HG03280 (cell line): ENCODE results near the gene AQP2.
"Not testable (repeated sequence)": the region's sequence is repeated elsewhere in the genome, so short reads cannot be mapped to it uniquely, and the experiment has no call there.

Source experiments
- ATAC-seq: cut with Tn5 transposase; IDR thresholded peaks from one replicate; pipeline ENCODE4 v1.9.1; 2021; ENCODE audit warnings: mild to moderate bottlenecking, moderate library complexity; ENCODE audit not compliant: unreplicated experiment

Gene AQP2

DNA sequence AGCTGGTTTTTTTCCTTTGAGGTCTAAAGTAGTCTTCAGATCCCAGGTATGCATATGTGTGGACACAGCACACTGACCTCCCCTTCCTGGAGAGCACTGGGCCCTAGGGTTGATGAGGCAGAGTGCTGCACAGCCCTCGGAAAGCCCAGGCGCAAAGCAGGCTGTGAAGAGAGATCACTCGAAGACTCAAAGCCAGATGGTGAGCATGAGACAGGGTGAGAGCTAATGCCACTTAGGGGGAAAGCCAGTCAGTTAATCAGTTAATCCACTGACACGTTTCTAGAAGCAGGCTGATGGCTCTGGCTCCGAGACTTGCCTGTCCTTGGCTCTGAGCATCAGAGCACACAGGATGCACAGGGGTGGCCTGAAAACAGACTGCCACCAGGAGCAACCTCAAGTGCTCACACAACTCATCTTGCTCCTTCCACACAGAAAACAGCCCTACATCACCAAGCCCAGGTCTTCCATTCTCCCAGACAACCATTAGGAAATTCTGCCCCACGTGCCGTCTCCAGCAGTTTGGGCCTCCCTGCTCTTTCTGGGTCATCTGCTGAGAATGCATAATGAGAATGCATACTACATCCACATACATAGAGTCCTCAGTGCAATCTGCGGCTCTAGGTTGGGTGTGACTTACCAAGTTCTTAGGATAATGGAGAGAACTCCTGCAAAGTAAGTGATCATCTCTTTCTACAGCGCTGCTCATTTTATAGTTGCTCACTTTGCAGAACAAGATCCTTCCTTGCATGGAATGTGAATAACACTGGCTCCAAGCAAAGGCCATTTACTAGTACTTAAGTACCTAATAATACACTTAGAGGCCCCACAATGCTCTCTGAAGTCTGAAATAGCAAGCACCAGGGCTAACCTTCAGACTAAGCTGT, 34.2 kb downstream of the AQP2 start:
- ATAC-seq, result no peak

DNA sequence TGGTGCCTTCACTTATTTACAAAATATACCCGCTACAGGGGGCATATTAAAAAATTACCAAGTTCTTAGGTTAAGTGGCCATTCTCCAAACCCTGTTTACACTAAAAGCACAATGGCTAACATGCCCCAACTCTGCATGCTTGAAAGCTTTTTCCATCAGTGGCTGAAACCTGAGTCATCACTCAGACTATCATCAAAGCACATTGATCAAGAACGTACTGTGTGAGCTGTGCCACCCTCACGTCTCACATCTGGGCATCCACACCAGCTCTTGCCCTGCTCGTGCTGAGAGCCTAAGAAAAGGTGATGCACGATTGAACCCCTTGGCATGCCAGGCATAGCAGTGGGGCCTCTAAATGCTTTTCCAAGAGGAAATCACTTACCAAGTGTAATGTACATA, 35.4 kb downstream of the AQP2 start:
- no peak for ATAC-seq

DNA sequence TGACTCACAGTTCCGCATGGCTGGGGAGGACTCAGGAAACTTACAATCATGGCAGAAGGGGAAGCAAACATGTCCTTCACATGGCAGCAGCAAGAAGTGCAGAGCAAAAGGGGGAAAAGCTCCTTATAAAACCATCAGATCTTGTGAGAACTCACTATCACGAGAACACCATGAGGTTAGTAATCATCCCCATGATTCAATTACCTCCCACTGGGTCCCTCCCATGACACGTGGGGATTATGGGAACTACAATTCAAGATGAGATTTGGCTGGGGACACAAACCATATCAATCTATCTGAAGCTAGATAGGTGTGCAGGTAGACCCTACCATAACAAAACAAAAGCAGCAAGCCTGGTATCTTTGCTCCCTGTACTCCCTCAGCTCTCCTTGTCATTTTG, 35.9 kb downstream of the AQP2 start:
- not testable (repeated sequence) for ATAC-seq

DNA sequence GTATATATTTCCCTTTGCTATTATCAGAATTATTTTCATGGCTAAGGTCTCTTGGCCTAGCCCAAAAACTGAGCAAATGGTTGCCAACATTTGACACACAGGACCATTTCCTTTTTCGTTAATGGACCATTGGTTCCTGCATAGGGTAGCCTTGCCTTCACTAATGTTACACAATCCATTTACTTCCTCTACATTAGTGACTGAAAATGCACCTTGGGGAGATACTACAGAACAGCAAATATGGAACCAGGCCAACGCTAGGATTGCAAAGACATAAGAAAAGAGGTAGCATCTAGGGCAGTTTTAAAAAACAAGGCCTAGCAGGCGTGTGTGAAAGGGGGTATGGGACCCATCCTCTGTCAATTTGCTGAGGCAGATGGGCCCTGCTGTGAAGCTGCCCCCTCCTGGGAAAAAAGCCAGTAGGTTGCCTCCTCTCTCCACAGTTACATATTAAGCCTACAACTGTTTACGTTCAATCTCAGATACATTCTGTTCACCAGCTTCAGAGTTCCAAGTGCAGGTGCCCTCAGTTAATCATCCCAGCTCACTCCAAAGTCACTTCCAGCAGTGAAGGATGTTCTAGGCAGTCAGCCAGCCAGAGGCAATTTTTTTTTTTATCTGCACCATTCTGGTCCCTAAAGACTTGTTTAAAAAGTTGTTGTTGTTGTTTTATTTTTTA, 37.2 kb downstream of the AQP2 start:
- no peak for ATAC-seq

DNA sequence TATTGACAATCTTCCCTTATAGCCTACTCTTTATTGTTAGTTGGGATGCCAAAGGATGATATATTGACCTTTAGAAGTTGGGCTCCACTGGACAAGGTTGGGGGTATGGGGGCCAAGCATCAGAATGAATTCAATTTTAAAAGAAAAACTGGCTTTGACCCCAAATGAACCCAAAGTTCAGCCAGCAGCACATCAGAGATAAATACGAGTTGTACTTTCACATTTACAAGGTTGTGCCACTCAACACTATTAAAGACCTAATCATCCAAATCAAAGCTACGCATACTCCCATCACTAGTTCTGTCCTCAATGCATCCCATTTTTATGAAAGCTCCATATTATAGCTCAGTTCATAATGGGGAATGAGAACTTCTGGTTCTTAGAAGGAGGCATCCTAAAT, 38.9 kb downstream of the AQP2 start:
- not testable (repeated sequence) for ATAC-seq

DNA sequence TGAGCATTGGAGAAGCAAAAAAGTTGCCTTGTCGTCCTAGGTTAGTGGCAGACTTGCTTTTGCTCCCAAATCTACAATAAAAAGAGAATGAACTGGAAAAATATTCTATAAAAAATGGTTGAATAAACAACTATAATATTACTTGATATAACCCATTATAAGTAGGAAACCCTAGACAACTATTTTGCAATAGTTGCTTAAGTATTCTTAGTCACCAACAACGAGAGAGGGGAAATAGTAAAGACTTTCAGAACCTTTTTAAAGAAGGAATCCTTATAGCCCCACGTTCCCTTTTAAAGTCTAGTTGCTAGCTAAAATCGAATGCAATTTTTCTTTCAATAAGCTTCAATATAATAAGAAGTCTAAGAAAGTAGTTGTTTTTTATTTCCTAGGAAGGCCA, 39.7 kb downstream of the AQP2 start:
- ATAC-seq, result no peak

DNA sequence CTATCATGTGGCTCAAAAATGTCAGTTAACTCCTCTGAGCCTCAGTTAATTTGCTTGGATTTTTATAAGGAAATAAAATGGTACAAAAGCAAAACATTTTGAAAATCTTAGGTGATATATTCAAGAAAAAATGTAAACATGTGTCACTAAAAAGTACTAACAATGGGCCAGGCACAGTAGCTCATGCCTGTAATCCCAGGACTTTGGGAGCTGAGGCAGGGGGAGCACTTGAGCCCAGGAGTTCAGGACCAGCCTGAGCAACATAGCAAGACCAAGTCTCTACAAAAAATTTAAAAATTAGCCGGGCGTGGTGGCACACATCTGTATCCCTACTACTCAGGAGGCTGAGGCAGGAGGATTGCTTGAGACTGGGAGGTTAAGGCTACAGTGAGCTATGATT, 47.9 kb downstream of the AQP2 start:
- no peak for ATAC-seq

DNA sequence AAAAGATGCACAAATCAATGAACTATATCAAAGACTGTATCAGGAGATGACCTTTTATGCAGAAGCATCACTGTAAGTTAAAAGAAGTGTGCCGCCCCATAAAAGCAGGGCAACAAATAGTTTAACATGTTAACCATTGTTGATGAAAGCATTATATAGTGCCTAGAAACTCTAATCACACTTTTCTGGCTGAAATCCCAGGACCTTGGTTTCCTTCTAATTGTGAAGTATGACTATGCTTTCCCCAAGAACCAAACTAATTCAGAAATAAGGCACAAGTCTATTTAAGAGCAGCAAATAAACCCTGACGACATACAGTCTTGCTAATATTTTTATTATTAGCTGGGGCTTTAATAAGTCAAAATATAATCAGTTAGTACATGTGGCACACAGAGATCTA, 53.1 kb downstream of the AQP2 start:
- no peak for ATAC-seq

DNA sequence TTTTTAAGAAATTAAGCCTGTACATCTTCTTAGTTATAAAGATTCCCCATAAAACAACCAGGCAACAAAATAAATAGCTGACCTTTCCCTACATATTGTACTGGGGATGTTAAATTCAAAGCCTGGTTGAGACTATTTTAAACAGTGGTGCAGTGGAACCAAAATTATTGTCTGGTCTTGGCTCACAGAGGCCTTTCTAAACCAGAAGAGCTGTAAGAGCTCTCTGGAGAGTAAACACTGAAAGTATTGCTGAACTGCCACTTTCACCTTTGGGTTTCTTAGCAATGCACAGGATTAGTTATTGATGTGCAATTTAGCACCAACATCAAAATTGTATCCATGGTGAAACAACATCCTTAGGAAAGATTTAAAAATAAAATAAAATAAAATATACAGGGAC, 54.2 kb downstream of the AQP2 start:
- no peak for ATAC-seq

DNA sequence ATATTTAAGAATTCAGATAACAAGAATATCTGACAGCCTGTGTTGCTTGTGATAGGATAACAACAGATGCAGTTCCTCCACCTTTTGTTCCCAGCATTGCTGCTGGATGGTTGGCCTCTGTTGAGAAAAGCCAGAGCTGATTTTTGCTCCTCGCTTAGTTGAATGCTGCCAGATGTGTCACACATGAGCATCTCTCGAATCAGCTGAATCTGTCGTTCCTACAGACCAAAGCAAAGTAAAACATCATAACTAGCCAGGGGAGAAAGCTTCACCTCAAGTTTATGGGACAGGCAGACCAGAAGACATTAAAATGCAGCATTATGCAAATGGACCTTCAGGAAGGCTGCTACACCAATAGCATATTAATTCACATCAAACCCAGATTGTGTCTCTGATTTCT, 54.6 kb downstream of the AQP2 start:
- no peak for ATAC-seq

DNA sequence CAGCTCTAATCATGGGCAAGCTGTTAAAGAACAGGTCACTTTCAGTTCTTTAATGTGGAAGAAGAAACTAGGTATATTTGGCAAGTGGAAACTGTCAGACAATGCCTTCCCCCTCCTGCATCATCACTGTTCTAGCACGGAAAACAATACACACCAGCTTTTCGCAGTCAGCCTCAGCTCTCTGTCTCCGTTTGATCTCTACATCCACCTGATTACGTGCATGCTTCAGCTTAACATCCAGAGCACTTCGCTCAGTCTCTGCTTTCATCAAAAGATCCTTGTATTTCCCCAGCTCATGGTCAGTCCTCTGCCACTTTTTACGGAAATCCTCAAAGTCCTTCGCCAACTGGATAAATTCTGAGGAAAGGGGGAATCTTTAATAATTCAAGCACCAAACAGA, 55.7 kb downstream of the AQP2 start:
- ATAC-seq, result no peak

DNA sequence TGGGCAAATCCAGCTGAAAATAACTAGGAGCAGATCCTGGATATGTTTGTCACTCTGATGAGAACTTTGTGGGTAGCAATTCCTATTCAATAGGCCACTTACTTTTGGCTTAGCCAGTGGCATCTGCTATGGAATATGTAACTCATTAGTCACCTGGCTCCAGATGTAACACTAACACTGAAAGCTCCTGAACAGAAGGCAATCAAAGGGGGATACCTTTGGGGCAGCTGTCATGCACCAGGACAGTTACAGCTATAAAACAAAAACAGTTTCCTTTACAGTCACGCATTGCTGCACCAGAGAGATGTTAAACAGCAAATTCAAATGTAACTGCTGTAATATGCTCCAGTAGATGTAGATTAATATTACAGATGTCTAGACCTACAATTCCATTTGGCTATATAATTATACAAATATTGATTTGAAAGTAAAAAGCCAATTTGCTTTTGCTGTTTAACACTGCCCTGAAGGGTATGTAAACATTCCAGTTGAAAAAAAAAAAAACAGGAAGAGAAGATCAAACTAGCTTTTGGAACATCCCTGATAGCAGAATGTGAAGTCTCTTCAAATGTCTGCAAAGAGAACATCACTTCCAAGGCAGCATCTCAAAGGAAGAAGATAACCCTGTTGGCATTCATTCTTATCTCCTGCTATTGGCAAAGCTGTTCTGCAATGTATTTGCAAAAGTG, 56.4 kb downstream of the AQP2 start:
- no peak for ATAC-seq
